ENCODE measurements around the gene CIBAR2. TPM values are rescaled to one million over a fixed set of nuclear protein-coding genes. Genes with fewer than 3 reads are reported as not detected.

CIBAR2 gene
- total and polyA plus RNA-seq, 2 experiments from 2014 or later, result not detected

GRCh38 chr16:85083051-85083639, 29.1 kb downstream of the CIBAR2 start:
- Histone ChIP-seq H3K9me2 (ENCODE audit: insufficient read depth) (no peaks in the 10 kb centered on the region), H3K4me1 (ENCODE audit: insufficient read depth) (no peaks in the 10 kb centered on the region), H2AFZ (no peak overlapping the region), H3K4me2 (ENCODE audit: unreplicated experiment) (no peak overlapping the region), H3K27ac (no peak overlapping the region), H3K9me3 (ENCODE audit: low read depth) (no peaks in the 10 kb centered on the region), H3K27me3 (replicated peaks; ENCODE audit: insufficient read depth) (no peaks in the 10 kb centered on the region), H3K4me3 (no peak overlapping the region), H3K9ac (no peak overlapping the region), H3K36me3 (ENCODE audit: low read depth) (no peaks in the 10 kb centered on the region), H3F3A (ENCODE audit: insufficient read depth) (no peaks in the 10 kb centered on the region), H3K79me2 (ENCODE audit: insufficient read depth) (no peaks in the 10 kb centered on the region), H4K20me1 (ENCODE audit: insufficient read depth) (no peaks in the 10 kb centered on the region)
- WGBS, 2 experiments (ENCODE audit: low coverage in 1 of 2, low lambda C conversion rate in 2 of 2, missing lambda C conversion rate in 2 of 2), result 77 to 81% methylated on average over 13 of the region's 13 CpGs
- in situ Hi-C loops (cut with MboI), result no loop called here
- TF ChIP-seq EZH2 (IDR thresholded peaks at IDR 0.05; ENCODE audit: insufficient read depth, poor library complexity, severe bottlenecking), result no peak
- TF ChIP-seq EZH2phosphoT487 (IDR thresholded peaks at IDR 0.05; ENCODE audit: insufficient read depth, low read depth), result no peak
- no peak for DNase-seq

- Histone ChIP-seq H3F3A (ENCODE audit: insufficient read depth) (no peaks in the 10 kb centered on the region), H3K9me2 (ENCODE audit: insufficient read depth) (no peaks in the 10 kb centered on the region), H3K4me1 (ENCODE audit: insufficient read depth) (no peaks in the 10 kb centered on the region), H3K36me3 (ENCODE audit: low read depth) (no peaks in the 10 kb centered on the region), H4K20me1 (ENCODE audit: insufficient read depth) (no peaks in the 10 kb centered on the region), H3K9ac (no peak overlapping the region), H2AFZ (no peak overlapping the region), H3K27me3 (replicated peaks; ENCODE audit: insufficient read depth) (no peaks in the 10 kb centered on the region), H3K4me2 (ENCODE audit: unreplicated experiment) (no peak overlapping the region), H3K4me3 (no peak overlapping the region), H3K27ac (no peak overlapping the region), H3K79me2 (ENCODE audit: insufficient read depth) (no peaks in the 10 kb centered on the region), H3K9me3 (ENCODE audit: low read depth) (no peaks in the 10 kb centered on the region)
- WGBS, 2 experiments (ENCODE audit: low coverage in 1 of 2, low lambda C conversion rate in 2 of 2, missing lambda C conversion rate in 2 of 2), result 88 to 91% methylated on average over 33 of the region's 33 CpGs
- no peak for DNase-seq
- in situ Hi-C loops (cut with MboI), result no loop called here
- no peak for TF ChIP-seq EZH2phosphoT487 (IDR thresholded peaks at IDR 0.05; ENCODE audit: insufficient read depth, low read depth)
- TF ChIP-seq EZH2 (IDR thresholded peaks at IDR 0.05; ENCODE audit: insufficient read depth, poor library complexity, severe bottlenecking), result no peak
Observed at GRCh38 chr16:85082173-85083050, 29.9 kb downstream of the CIBAR2 start.

- Histone ChIP-seq H2AFZ (no peak overlapping the region), H3F3A (ENCODE audit: insufficient read depth) (no peaks in the 10 kb centered on the region), H3K9ac (no peak overlapping the region), H3K36me3 (ENCODE audit: low read depth) (no peaks in the 10 kb centered on the region), H3K9me2 (ENCODE audit: insufficient read depth) (no peaks in the 10 kb centered on the region), H3K27me3 (replicated peaks; ENCODE audit: insufficient read depth) (no peaks in the 10 kb centered on the region), H3K4me2 (ENCODE audit: unreplicated experiment) (no peak overlapping the region), H3K4me1 (ENCODE audit: insufficient read depth) (no peaks in the 10 kb centered on the region), H3K79me2 (ENCODE audit: insufficient read depth) (no peaks in the 10 kb centered on the region), H3K27ac (no peak overlapping the region), H4K20me1 (ENCODE audit: insufficient read depth) (no peaks in the 10 kb centered on the region), H3K9me3 (ENCODE audit: low read depth) (no peaks in the 10 kb centered on the region), H3K4me3 (no peak overlapping the region)
- no peak for DNase-seq
- WGBS, 2 experiments (ENCODE audit: low coverage in 1 of 2, low lambda C conversion rate in 2 of 2, missing lambda C conversion rate in 2 of 2), result 81 to 87% methylated on average over 15 of the region's 15 CpGs
- in situ Hi-C loops (cut with MboI), result no loop called here
- TF ChIP-seq EZH2 (IDR thresholded peaks at IDR 0.05; ENCODE audit: insufficient read depth, poor library complexity, severe bottlenecking) (no peak), EZH2phosphoT487 (IDR thresholded peaks at IDR 0.05; ENCODE audit: insufficient read depth, low read depth) (no peak)
Observed at GRCh38 chr16:85081765-85082164, 30.5 kb downstream of the CIBAR2 start.

GRCh38 chr16:85081038-85081437, 31.2 kb downstream of the CIBAR2 start:
- Histone ChIP-seq H3K27ac (no peak overlapping the region), H3K27me3 (replicated peaks; ENCODE audit: insufficient read depth) (no peaks in the 10 kb centered on the region), H3K36me3 (ENCODE audit: low read depth) (no peaks in the 10 kb centered on the region), H3K4me2 (ENCODE audit: unreplicated experiment) (no peak overlapping the region), H3K79me2 (ENCODE audit: insufficient read depth) (no peaks in the 10 kb centered on the region), H3K9ac (no peak overlapping the region), H3F3A (ENCODE audit: insufficient read depth) (no peaks in the 10 kb centered on the region), H3K9me2 (ENCODE audit: insufficient read depth) (no peaks in the 10 kb centered on the region), H4K20me1 (ENCODE audit: insufficient read depth) (no peaks in the 10 kb centered on the region), H2AFZ (no peak overlapping the region), H3K4me3 (no peak overlapping the region), H3K4me1 (ENCODE audit: insufficient read depth) (no peaks in the 10 kb centered on the region), H3K9me3 (ENCODE audit: low read depth) (no peaks in the 10 kb centered on the region)
- DNase-seq, result no peak
- 88 to 89% methylated on average over 9 of the region's 9 CpGs for WGBS, 2 experiments (ENCODE audit: low coverage in 1 of 2, low lambda C conversion rate in 2 of 2, missing lambda C conversion rate in 2 of 2)
- in situ Hi-C loops (cut with MboI), result no loop called here
- TF ChIP-seq EZH2phosphoT487 (IDR thresholded peaks at IDR 0.05; ENCODE audit: insufficient read depth, low read depth) (no peak), EZH2 (IDR thresholded peaks at IDR 0.05; ENCODE audit: insufficient read depth, poor library complexity, severe bottlenecking) (no peak)
